HepG2 (cell line): ENCODE measurements around the gene TUBA4B. TPM values are rescaled to one million over a fixed set of nuclear protein-coding genes. Genes with fewer than 3 reads are reported as not detected.

Source experiments
- ARHGAP35 ChIP-seq: sonication (generic); formaldehyde crosslinking; IDR thresholded peaks from 2 replicates; pipeline ENCODE4 v1.9.0; 2022; ENCODE audit warnings: mild to moderate bottlenecking, inconsistent platforms, moderate library complexity, missing genetic modification reagents, borderline replicate concordance
- DNMT3B ChIP-seq: conservative IDR thresholded peaks from 2 replicates; pipeline ENCODE4 v1.6.1; 2016; ENCODE audit warnings: missing biosample characterization, control low read depth
- GATA4 ChIP-seq: sonication (generic); IDR thresholded peaks from 2 replicates; pipeline ENCODE4 v1.6.1; 2016; ENCODE audit warnings: antibody characterized with exemption, low read depth, borderline replicate concordance
- GPN1 ChIP-seq: sonication (generic); formaldehyde crosslinking; IDR thresholded peaks from 2 replicates; pipeline ENCODE4 v1.5.1; 2020; ENCODE audit warnings: missing genetic modification reagents, borderline replicate concordance
- HIVEP1 ChIP-seq: sonication (generic); formaldehyde crosslinking; IDR thresholded peaks from 2 replicates; pipeline ENCODE4 v1.4.0; 2020; ENCODE audit warnings: mild to moderate bottlenecking, missing genetic modification reagents
- NFYC ChIP-seq: IDR thresholded peaks from 2 replicates; pipeline ENCODE4 v1.6.1; 2016; ENCODE audit warnings: missing genetic modification reagents, missing compliant biosample characterization
- PHF21A ChIP-seq: sonication (generic); formaldehyde crosslinking; IDR thresholded peaks from 2 replicates; pipeline ENCODE4 v1.5.0; 2020; ENCODE audit warnings: mild to moderate bottlenecking, missing genetic modification reagents
- RXRB ChIP-seq: IDR thresholded peaks from 2 replicates; pipeline ENCODE4 v1.6.1; 2016; ENCODE audit warnings: borderline replicate concordance, missing genetic modification reagents, missing compliant biosample characterization
- SP1 ChIP-seq, 2 experiments: fragments of 450-650 bp in 1 of 2; sonication (generic) in 1 of 2; formaldehyde crosslinking in 1 of 2; IDR thresholded peaks; 2 replicates each; pipeline versions ENCODE4 v1.4.0 to v1.6.1; 2016 to 2020; ENCODE audit warnings: missing genetic modification reagents in 1 of 2
- SUZ12 ChIP-seq: fragments of 150-350 bp; IDR thresholded peaks from 2 replicates; pipeline ENCODE4 v1.6.1; 2014; ENCODE audit warnings: low read depth, low read length
- ZBTB3 ChIP-seq: sonication (generic); formaldehyde crosslinking; IDR thresholded peaks from 2 replicates; pipeline ENCODE4 v1.4.0; 2020; ENCODE audit warnings: low read depth, mild to moderate bottlenecking, moderate library complexity, missing genetic modification reagents, borderline replicate concordance
- ZFP37 ChIP-seq: sonication (generic); formaldehyde crosslinking; IDR thresholded peaks from 2 replicates; pipeline ENCODE4 v1.4.0; 2020; ENCODE audit warnings: missing genetic modification reagents, borderline replicate concordance
- ZHX2 ChIP-seq, 2 experiments: sonication (generic) in 1 of 2; formaldehyde crosslinking in 1 of 2; IDR thresholded peaks; 2 replicates each; pipeline versions ENCODE4 v1.6.1 to v1.9.0; 2014 to 2022; ENCODE audit warnings: antibody characterized with exemption in 1 of 2, borderline replicate concordance in 1 of 2, inconsistent platforms in 1 of 2, low read depth in 1 of 2, missing genetic modification reagents in 1 of 2
- ZNF446 ChIP-seq: sonication (generic); formaldehyde crosslinking; IDR thresholded peaks from 2 replicates; pipeline ENCODE4 v1.5.0; 2020; ENCODE audit warnings: mild to moderate bottlenecking, missing genetic modification reagents
- ZNF788 ChIP-seq: sonication (generic); formaldehyde crosslinking; IDR thresholded peaks from 2 replicates; pipeline ENCODE4 v1.5.0; 2020; ENCODE audit warnings: mild to moderate bottlenecking, missing genetic modification reagents, borderline replicate concordance
- ZNF879 ChIP-seq: sonication (generic); formaldehyde crosslinking; IDR thresholded peaks from 2 replicates; pipeline ENCODE4 v1.8.1; 2023; ENCODE audit warnings: missing genetic modification reagents
- polyA plus RNA-seq, 8 experiments: library from polyadenylated mRNA; depleted of rRNA in 3 of 8; stranded (reverse) in 7 of 8; unstranded in 1 of 8; fragments of >200 nt; fragmentation: Illumina TruSeq in 4 of 8; extraction: Trizol in 4 of 8; gene quantifications; 2 replicates each; pipeline versions ENCODE4 v1.2.1 to v1.2.3, GENCODE V29; 2011 to 2016; ENCODE audit warnings: low read depth in 4 of 8, missing spikeins in 1 of 8, mixed read lengths in 1 of 8; ENCODE audit not compliant: insufficient read depth in 1 of 8
- total RNA-seq, 5 experiments: library from RNA; depleted of rRNA; stranded (reverse); fragments of >200 nt; fragmentation: Illumina TruSeq; extraction: Trizol; gene quantifications; 2 replicates each; pipeline ENCODE4 v1.2.3, GENCODE V29; 2016; ENCODE audit warnings: low read depth in 1 of 5
- TF ChIP-seq, protein P1 (sequence below): sonication (generic); formaldehyde crosslinking; IDR thresholded peaks from 2 replicates; pipeline ENCODE4 v1.4.0; 2020; ENCODE audit warnings: missing genetic modification reagents
- TF ChIP-seq, protein P2 (sequence below): sonication (generic); formaldehyde crosslinking; IDR thresholded peaks from 2 replicates; pipeline ENCODE4 v1.4.0; 2020; ENCODE audit warnings: missing genetic modification reagents; ENCODE audit errors: not compliant biosample characterization

TUBA4B gene
- total and polyA plus RNA-seq, 2 of the 13 experiments (the other 11 are each of a cell fraction or from before 2014, with no cell fraction given): 0.18 to 0.22 TPM

- 0 out of 2 replicates have a peak, but pooled peaks have one; percentile 48 for TF ChIP-seq ZHX2 (IDR thresholded peaks at IDR 0.05; ENCODE audit: low read depth)
- TF ChIP-seq ZHX2 (CRISPR knock-in tag; IDR thresholded peaks at IDR 0.05; ENCODE audit: borderline replicate concordance): peak; percentile 26; the same call in 1 of the 2 replicates
- TF ChIP-seq ZFP37 (CRISPR knock-in tag): peak; percentile 19; the same call in 1 of the 2 replicates
- peak; percentile 80; the same call in 1 of the 2 replicates for TF ChIP-seq ZNF788
- TF ChIP-seq PHF21A: peak; percentile 93
- no peak for TF ChIP-seq GPN1
- no peak; the same call in 1 of the 2 replicates for TF ChIP-seq HIVEP1 (CRISPR knock-in tag)
- no peak for TF ChIP-seq SP1 (IDR thresholded peaks at IDR 0.05)
- peak; percentile 87 for TF ChIP-seq SP1 (CRISPR knock-in tag; IDR thresholded peaks at IDR 0.05)
- no peak for TF ChIP-seq GATA4
- TF ChIP-seq NFYC (CRISPR knock-in tag): no peak
- 0 out of 2 replicates have a peak, but pooled peaks have one; percentile 64 for TF ChIP-seq ZNF446
- TF ChIP-seq RXRB (CRISPR knock-in tag): peak; percentile 53; the same call in 1 of the 2 replicates
- peak; percentile 29; the same call in 1 of the 2 replicates for TF ChIP-seq SUZ12
- TF ChIP-seq, protein P1, sequence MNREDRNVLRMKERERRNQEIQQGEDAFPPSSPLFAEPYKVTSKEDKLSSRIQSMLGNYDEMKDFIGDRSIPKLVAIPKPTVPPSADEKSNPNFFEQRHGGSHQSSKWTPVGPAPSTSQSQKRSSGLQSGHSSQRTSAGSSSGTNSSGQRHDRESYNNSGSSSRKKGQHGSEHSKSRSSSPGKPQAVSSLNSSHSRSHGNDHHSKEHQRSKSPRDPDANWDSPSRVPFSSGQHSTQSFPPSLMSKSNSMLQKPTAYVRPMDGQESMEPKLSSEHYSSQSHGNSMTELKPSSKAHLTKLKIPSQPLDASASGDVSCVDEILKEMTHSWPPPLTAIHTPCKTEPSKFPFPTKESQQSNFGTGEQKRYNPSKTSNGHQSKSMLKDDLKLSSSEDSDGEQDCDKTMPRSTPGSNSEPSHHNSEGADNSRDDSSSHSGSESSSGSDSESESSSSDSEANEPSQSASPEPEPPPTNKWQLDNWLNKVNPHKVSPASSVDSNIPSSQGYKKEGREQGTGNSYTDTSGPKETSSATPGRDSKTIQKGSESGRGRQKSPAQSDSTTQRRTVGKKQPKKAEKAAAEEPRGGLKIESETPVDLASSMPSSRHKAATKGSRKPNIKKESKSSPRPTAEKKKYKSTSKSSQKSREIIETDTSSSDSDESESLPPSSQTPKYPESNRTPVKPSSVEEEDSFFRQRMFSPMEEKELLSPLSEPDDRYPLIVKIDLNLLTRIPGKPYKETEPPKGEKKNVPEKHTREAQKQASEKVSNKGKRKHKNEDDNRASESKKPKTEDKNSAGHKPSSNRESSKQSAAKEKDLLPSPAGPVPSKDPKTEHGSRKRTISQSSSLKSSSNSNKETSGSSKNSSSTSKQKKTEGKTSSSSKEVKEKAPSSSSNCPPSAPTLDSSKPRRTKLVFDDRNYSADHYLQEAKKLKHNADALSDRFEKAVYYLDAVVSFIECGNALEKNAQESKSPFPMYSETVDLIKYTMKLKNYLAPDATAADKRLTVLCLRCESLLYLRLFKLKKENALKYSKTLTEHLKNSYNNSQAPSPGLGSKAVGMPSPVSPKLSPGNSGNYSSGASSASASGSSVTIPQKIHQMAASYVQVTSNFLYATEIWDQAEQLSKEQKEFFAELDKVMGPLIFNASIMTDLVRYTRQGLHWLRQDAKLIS (CRISPR knock-in tag): no peak
- TF ChIP-seq DNMT3B (CRISPR knock-in tag): peak; percentile 85; the same call in 1 of the 2 replicates
- TF ChIP-seq, protein P2, sequence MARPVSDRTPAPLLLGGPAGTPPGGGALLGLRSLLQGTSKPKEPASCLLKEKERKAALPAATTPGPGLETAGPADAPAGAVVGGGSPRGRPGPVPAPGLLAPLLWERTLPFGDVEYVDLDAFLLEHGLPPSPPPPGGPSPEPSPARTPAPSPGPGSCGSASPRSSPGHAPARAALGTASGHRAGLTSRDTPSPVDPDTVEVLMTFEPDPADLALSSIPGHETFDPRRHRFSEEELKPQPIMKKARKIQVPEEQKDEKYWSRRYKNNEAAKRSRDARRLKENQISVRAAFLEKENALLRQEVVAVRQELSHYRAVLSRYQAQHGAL (CRISPR knock-in tag): no peak
- no peak for TF ChIP-seq ZNF879
- peak; percentile 85 for TF ChIP-seq ARHGAP35 (CRISPR knock-in tag)
- no peak for TF ChIP-seq ZBTB3 (CRISPR knock-in tag)
Measured at GRCh38 chr2:219279151-219279915, 26.3 kb downstream of the TUBA4B start, which contains the start of gene DNAJB2 (continued).
